GM19240 (cell line): Measurements from ENCODE around the gene ALG9.

Source experiments
- DNase-seq: peaks from one replicate; pipeline ENCODE4 v3.0.0; 2011; ENCODE audit warnings: low spot score; ENCODE audit not compliant: insufficient read length

Gene ALG9

GRCh38 chr11:111765984-111766833, 105.2 kb downstream of the ALG9 start, which contains the start of gene PPP2R1B:
Gene PPP2R1B, minus strand, starts transcription at chr11:111766389. Its CDS starts 28 bp downstream, at chr11:111766361.
- DNase-seq = peak; percentile 95

GRCh38 chr11:111765320-111765983, 105.9 kb downstream of the ALG9 start:
- no peak for DNase-seq

GRCh38 chr11:111764621-111765020, 106.8 kb downstream of the ALG9 start:
- no peak for DNase-seq

GRCh38 chr11:111762981-111763643, 108.3 kb downstream of the ALG9 start:
- no peak for DNase-seq

- no peak for DNase-seq
Observed at GRCh38 chr11:111762526-111762925, 108.9 kb downstream of the ALG9 start.

GRCh38 chr11:111761036-111761435, 110.3 kb downstream of the ALG9 start:
- no peak for DNase-seq

GRCh38 chr11:111759778-111760407, 111.5 kb downstream of the ALG9 start:
- no peak for DNase-seq

GRCh38 chr11:111759376-111759775, 112.0 kb downstream of the ALG9 start:
- no peak for DNase-seq

- DNase-seq = no peak
Observed at GRCh38 chr11:111756097-111756496, 115.3 kb downstream of the ALG9 start.

- no peak for DNase-seq
Observed at GRCh38 chr11:111749646-111750045, 121.7 kb downstream of the ALG9 start.

GRCh38 chr11:111748035-111748804, 123.2 kb downstream of the ALG9 start:
- DNase-seq = no peak

- DNase-seq = no peak
Observed at GRCh38 chr11:111745719-111746504, 125.5 kb downstream of the ALG9 start.

- DNase-seq = no peak
Observed at GRCh38 chr11:111743700-111744099, 127.7 kb downstream of the ALG9 start.

GRCh38 chr11:111741751-111742150, 129.6 kb downstream of the ALG9 start:
- no peak for DNase-seq

- no peak for DNase-seq
Observed at GRCh38 chr11:111739299-111739698, 132.1 kb downstream of the ALG9 start.

- DNase-seq = no peak
Observed at GRCh38 chr11:111737444-111738210, 133.8 kb downstream of the ALG9 start.

GRCh38 chr11:111736621-111737443, 134.5 kb downstream of the ALG9 start:
- DNase-seq = no peak
